Measurements from ENCODE around the gene TXNRD3. TPM values are rescaled to one million over a fixed set of nuclear protein-coding genes. Genes with fewer than 3 reads are reported as not detected.

TXNRD3 gene
- polyA plus RNA-seq, 1 of the 3 experiments (the other 2 are of a cell fraction): 4.7 TPM

GRCh38 chr3:126573492-126574117 is 81.3 kb downstream of the TXNRD3 start:
- Histone ChIP-seq H3K4me3 (ENCODE audit: low read depth in 2 of 2, low read length in 1 of 2) (no peak overlapping the region), H2AFZ (ENCODE audit: low read depth) (no peak overlapping the region), H3K79me2 (ENCODE audit: insufficient read depth) (no peaks in the 10 kb centered on the region), H3F3A (replicated peaks; ENCODE audit: insufficient read depth) (no peaks in the 10 kb centered on the region), H4K20me1 (ENCODE audit: insufficient read depth) (no peaks in the 10 kb centered on the region), H3K27me3 (ENCODE audit: insufficient read depth) (no peaks in the 10 kb centered on the region), H3K4me1 (ENCODE audit: control insufficient read depth in 1 of 2, insufficient read depth in 2 of 2, low read depth in 1 of 2, low read length in 1 of 2) (no peaks in the 10 kb centered on the region; a peak in 1 of 4 replicates), H3K27ac (ENCODE audit: low read depth in 2 of 2, low read length in 1 of 2) (no peak overlapping the region), H3K9ac (no peak overlapping the region), H3K4me2 (no peak overlapping the region), H3K9me3 (no peaks in the 10 kb centered on the region), H3K36me3 (replicated peaks in 1 of 2; ENCODE audit: control insufficient read depth in 1 of 2, insufficient read depth in 2 of 2, low read length in 1 of 2) (no peaks in the 10 kb centered on the region), H3K9me2 (no peaks in the 10 kb centered on the region)
- TF ChIP-seq, protein P1, sequence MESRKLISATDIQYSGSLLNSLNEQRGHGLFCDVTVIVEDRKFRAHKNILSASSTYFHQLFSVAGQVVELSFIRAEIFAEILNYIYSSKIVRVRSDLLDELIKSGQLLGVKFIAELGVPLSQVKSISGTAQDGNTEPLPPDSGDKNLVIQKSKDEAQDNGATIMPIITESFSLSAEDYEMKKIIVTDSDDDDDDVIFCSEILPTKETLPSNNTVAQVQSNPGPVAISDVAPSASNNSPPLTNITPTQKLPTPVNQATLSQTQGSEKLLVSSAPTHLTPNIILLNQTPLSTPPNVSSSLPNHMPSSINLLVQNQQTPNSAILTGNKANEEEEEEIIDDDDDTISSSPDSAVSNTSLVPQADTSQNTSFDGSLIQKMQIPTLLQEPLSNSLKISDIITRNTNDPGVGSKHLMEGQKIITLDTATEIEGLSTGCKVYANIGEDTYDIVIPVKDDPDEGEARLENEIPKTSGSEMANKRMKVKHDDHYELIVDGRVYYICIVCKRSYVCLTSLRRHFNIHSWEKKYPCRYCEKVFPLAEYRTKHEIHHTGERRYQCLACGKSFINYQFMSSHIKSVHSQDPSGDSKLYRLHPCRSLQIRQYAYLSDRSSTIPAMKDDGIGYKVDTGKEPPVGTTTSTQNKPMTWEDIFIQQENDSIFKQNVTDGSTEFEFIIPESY (IDR thresholded peaks at IDR 0.05; ENCODE audit: borderline replicate concordance, low read depth): no peak
- TF ChIP-seq RCOR1 (IDR thresholded peaks at IDR 0.05; ENCODE audit: low read length) (no peak), ELF1 (IDR thresholded peaks at IDR 0.05) (no peak), POLR2AphosphoS5 (IDR thresholded peaks at IDR 0.05; ENCODE audit: low read depth, low read length) (no peak), GABPA (IDR thresholded peaks at IDR 0.05; ENCODE audit: low read depth) (no peak), FOXM1 (IDR thresholded peaks at IDR 0.05; ENCODE audit: low read depth) (no peak), CTCF (IDR thresholded peaks at IDR 0.05) (no peak), YY1 (IDR thresholded peaks at IDR 0.05; ENCODE audit: low read depth) (no peak), TEAD4 (IDR thresholded peaks at IDR 0.05; ENCODE audit: borderline replicate concordance, insufficient read depth) (no peak), JUND (IDR thresholded peaks at IDR 0.05) (no peak), TAF1 (IDR thresholded peaks at IDR 0.05; ENCODE audit: borderline replicate concordance, low read depth, low read length) (no peak), NFIC (IDR thresholded peaks at IDR 0.05; ENCODE audit: borderline replicate concordance) (no peak)
- TF ChIP-seq, protein P2, sequence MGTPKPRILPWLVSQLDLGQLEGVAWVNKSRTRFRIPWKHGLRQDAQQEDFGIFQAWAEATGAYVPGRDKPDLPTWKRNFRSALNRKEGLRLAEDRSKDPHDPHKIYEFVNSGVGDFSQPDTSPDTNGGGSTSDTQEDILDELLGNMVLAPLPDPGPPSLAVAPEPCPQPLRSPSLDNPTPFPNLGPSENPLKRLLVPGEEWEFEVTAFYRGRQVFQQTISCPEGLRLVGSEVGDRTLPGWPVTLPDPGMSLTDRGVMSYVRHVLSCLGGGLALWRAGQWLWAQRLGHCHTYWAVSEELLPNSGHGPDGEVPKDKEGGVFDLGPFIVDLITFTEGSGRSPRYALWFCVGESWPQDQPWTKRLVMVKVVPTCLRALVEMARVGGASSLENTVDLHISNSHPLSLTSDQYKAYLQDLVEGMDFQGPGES (IDR thresholded peaks at IDR 0.05; ENCODE audit: low read depth, low read length): no peak
- TF ChIP-seq, protein P3, sequence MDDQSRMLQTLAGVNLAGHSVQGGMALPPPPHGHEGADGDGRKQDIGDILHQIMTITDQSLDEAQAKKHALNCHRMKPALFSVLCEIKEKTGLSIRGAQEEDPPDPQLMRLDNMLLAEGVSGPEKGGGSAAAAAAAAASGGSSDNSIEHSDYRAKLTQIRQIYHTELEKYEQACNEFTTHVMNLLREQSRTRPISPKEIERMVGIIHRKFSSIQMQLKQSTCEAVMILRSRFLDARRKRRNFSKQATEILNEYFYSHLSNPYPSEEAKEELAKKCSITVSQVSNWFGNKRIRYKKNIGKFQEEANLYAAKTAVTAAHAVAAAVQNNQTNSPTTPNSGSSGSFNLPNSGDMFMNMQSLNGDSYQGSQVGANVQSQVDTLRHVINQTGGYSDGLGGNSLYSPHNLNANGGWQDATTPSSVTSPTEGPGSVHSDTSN (IDR thresholded peaks at IDR 0.05): no peak
- no peak for DNase-seq
- POLR2A ChIA-PET: no interaction called here
- 84% methylated on average over 7 of the region's 15 CpGs for WGBS (ENCODE audit: low lambda C conversion rate)
- CTCF ChIA-PET: no interaction called here
